ENCODE results near the gene PLEKHA8. TPM values are rescaled to one million over a fixed set of nuclear protein-coding genes. Genes with fewer than 3 reads are reported as not detected.

The PLEKHA8 gene
- total and polyA plus RNA-seq, 2 of the 8 experiments (the other 6 are each of a cell fraction or from before 2014, with no cell fraction given) = 10.7 to 44.0 TPM

DNA sequence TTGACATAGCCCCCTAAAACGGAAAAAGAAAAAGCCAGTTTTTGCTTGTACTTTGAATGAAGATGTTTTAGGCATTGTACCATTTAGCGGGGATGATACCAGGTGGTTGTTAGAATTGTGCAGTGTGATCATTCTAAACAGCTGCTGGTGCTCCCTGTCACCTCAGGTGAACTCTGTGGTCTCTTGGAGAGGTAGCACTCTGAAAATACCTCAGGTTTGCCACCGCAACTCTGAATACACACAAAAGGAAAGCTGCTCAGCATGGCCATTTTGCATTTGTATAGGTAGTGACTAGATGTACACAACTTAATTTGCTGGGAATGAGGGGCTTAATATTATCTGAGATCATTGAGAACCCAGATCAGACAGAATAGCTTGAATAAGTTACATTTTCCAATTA is 52.6 kb downstream of the PLEKHA8 start (continued):
- TF ChIP-seq CHD7 (IDR thresholded peaks at IDR 0.05; ENCODE audit: insufficient replicate concordance, low read length) = no peak
- no peak for TF ChIP-seq RFX5 (IDR thresholded peaks at IDR 0.05; ENCODE audit: borderline replicate concordance, low read depth, low read length)
- no peak for TF ChIP-seq KDM5A (IDR thresholded peaks at IDR 0.05; ENCODE audit: low read length)
- no peak for TF ChIP-seq RXRA (IDR thresholded peaks at IDR 0.05; ENCODE audit: insufficient read depth, low read depth, low read length)
- no peak for TF ChIP-seq JUN (IDR thresholded peaks at IDR 0.05; ENCODE audit: low read depth, low read length)
- no peak for TF ChIP-seq KDM1A (IDR thresholded peaks at IDR 0.05; ENCODE audit: borderline replicate concordance, low read length)
- TF ChIP-seq SAP30 (IDR thresholded peaks at IDR 0.05; ENCODE audit: insufficient read depth, insufficient replicate concordance, low read length) = no peak
- no peak for TF ChIP-seq CTBP2 (IDR thresholded peaks at IDR 0.05; ENCODE audit: borderline replicate concordance, insufficient read depth, insufficient read length, low read length)
- no peak for TF ChIP-seq BACH1 (IDR thresholded peaks at IDR 0.05; ENCODE audit: low read length)
- TF ChIP-seq, protein P1, sequence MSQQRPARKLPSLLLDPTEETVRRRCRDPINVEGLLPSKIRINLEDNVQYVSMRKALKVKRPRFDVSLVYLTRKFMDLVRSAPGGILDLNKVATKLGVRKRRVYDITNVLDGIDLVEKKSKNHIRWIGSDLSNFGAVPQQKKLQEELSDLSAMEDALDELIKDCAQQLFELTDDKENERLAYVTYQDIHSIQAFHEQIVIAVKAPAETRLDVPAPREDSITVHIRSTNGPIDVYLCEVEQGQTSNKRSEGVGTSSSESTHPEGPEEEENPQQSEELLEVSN (IDR thresholded peaks at IDR 0.05) = no peak
- no peak for TF ChIP-seq SP4 (IDR thresholded peaks at IDR 0.05; ENCODE audit: low read length)
